Lower leg skin (tissue), 4 donors: ENCODE measurements around the gene HERC2. TPM values are rescaled to one million over a fixed set of nuclear protein-coding genes. Genes with fewer than 3 reads are reported as not detected.
"Not testable (repeated sequence)": the region's sequence is repeated elsewhere in the genome, so short reads cannot be mapped to it uniquely, and the experiment has no call there.

Experiments
- DNase-seq, 2 donors: peaks; one replicate each; pipeline ENCODE4 v3.0.0-alpha.2; 2019; ENCODE audit warnings: low spot score in 2 of 2
- H3K4me3 ChIP-seq: fragments of 200-600 bp; sonication (generic); 2 replicates; pipeline ENCODE4 v1.5.1; 2017; ENCODE audit warnings: mild to moderate bottlenecking, low read depth; ENCODE audit not compliant: poor library complexity, severe bottlenecking
- POLR2A ChIP-seq, 2 donors: fragments of 450-650 bp; IDR thresholded peaks; one replicate each; pipeline ENCODE4 v1.6.1; 2016 to 2017; ENCODE audit warnings: antibody characterized with exemption in 2 of 2, mild to moderate bottlenecking in 1 of 2, moderate library complexity in 1 of 2
- WGBS, 2 donors: methylation state at CpG; one replicate each; pipeline ENCODE4 v1.1.5; 2018; 5-methylcytosine and 5-hydroxymethylcytosine counted together
- intact Hi-C: fragments of 100-400 bp; cut with DNase I; formaldehyde crosslinking; loops from one replicate; pipeline ENCODE4 v1.15.0; 2023; ENCODE audit warnings: low total_unique reads
- total RNA-seq, 4 donors: library from RNA; depleted of rRNA; stranded (reverse); fragments of >200 nt; gene quantifications; one replicate each; pipeline ENCODE4 v1.1.0, GENCODE V29; 2016
- TF ChIP-seq, protein P1 (sequence below), 3 donors: fragments of 450-650 bp; IDR thresholded peaks; one replicate each; pipeline ENCODE4 v1.5.1; 2016; ENCODE audit warnings: antibody characterized with exemption in 3 of 3, mild to moderate bottlenecking in 3 of 3, moderate library complexity in 2 of 3

HERC2 gene
- total RNA-seq, 4 donors from 2014 or later: 33.3 to 57.0 (median 48.4) TPM

DNA sequence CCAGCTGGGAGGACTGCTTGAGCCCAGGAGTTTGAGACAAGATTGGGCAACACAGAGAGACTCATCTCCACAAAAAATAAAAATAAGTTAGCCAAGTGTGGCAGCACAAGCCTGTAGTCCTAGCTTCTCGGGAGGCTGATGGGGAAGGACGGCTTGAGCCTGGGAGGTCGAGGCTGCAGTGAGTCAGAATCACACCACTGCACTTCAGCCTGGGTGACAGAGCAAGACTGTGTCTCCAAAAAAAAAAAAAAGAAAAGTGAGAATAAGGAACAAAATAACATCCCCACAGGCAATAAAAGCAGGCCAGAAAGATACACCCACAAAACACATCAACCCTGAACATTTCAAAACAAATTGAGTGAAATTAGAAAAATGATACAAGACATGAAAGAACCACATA, 174.2 kb downstream of the HERC2 start:
- no peak overlapping the region for H3K4me3 ChIP-seq
- WGBS, 2 donors: 89 to 96% methylated on average over 3 of the region's 3 CpGs
- intact Hi-C loops: no loop called here
- TF ChIP-seq, protein P1, sequence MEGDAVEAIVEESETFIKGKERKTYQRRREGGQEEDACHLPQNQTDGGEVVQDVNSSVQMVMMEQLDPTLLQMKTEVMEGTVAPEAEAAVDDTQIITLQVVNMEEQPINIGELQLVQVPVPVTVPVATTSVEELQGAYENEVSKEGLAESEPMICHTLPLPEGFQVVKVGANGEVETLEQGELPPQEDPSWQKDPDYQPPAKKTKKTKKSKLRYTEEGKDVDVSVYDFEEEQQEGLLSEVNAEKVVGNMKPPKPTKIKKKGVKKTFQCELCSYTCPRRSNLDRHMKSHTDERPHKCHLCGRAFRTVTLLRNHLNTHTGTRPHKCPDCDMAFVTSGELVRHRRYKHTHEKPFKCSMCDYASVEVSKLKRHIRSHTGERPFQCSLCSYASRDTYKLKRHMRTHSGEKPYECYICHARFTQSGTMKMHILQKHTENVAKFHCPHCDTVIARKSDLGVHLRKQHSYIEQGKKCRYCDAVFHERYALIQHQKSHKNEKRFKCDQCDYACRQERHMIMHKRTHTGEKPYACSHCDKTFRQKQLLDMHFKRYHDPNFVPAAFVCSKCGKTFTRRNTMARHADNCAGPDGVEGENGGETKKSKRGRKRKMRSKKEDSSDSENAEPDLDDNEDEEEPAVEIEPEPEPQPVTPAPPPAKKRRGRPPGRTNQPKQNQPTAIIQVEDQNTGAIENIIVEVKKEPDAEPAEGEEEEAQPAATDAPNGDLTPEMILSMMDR (IDR thresholded peaks at IDR 0.05): no peak
- no peak for TF ChIP-seq POLR2A (IDR thresholded peaks at IDR 0.05)
- DNase-seq: no peak

DNA sequence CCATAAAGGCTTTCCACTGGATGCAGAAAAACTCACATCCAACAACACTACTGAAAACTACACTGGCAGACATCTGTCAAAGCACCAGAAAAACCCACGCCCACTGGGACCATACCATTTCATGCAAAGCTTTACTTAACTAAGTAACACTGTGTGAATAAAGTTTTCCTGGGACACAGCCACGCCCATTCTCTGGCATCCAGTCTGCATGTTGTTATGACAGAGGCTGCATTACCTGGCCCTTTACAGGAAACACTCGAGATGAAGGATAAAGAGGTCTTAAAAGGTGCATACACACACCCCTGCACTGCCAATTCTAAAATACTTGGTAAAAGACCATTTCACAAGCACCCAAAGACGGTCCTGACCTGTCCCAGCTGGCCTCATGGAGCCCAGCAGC, 176.6 kb downstream of the HERC2 start:
- WGBS, 2 donors: 78 to 82% methylated on average over 4 of the region's 4 CpGs
- DNase-seq, H3K4me3 ChIP-seq, intact Hi-C loops: not testable (repeated sequence)

DNA sequence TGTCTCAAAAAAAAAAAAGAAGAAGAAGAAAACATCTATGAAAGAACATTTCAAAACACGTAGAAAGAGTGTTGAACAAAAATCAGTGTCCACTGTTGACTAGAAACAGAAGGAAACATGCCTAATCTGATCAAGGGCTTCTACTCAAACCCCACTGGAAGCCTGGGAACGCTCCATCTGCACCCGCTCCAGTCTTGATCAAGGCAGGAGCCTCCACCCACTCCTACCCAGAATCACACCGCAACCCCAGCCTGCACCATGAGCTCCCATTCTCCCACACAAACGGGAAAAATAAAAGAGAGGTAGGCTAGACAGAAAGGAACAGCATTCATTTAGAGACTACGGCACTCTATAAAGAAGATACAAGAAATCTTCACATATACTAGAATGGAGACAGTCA, 181.9 kb downstream of the HERC2 start:
- no peak overlapping the region for H3K4me3 ChIP-seq
- no peak for DNase-seq
- intact Hi-C loops: no loop called here
- 96 to 97% methylated on average over 6 of the region's 6 CpGs for WGBS, 2 donors
- no peak for TF ChIP-seq POLR2A (IDR thresholded peaks at IDR 0.05)
- TF ChIP-seq, protein P1 (IDR thresholded peaks at IDR 0.05): no peak

DNA sequence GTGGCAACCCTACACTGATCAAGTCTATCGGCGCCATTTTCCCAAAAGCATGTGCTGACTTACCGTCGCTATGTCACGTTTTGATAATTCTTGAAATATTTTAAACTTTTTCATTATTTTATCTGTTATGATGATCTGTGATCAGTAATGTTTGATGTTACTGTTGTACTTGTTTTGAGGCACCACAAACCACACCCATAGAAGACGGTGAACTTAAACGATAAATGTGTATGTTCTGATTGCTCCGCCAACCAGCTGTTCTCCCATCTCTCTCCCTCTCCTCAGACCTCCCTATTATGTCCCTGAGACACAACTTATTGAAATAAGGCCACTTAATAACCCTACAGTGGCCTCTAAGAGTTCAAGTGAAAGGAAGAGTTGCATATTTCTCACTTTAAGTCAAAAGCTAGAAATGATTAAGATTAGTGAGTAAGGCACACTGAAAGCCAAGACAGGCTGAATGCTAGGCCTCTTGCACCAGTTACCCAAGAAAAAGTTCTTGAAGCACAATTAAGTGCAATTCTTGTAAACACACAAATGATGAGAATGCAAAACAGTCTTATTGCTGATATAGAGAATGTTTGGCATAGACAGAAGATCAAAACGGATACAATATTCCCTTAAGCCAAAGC, 184.5 kb downstream of the HERC2 start:
- intact Hi-C loops, H3K4me3 ChIP-seq: not testable (repeated sequence)
- DNase-seq: peak in 1 of 2 donors; percentile 13
- WGBS, 2 donors: 81 to 83% methylated on average over 9 of the region's 9 CpGs

DNA sequence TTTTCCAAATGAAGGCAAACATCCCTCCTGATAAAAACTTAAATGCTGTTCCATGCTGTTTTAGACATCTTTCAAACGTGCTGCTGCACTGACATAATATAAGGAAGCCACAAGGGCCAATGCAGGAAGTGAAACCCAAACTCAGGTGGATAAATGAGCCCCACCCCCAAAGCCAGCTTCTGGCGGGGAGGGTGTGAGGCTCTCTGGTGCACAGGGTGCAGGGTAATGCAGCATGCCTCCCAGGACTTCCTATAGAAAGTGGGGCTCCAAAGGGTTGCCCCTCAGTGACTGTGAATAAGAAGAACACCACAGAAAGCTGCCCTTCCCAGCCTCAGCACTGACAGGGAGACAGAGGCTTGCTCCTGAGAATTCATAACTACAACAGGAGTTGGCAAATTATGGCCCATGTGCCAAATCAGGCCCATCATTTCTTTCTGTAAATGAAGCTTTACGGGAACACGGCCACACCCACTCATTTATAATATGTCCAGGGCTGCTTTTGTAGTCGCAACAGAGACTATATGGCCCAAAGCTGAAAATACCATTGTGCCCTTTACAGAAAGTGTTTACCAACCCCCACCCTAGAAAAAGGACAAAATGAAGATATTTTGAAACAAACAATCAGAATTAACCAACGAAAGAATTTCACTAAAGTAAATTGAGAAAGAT, 185.6 kb downstream of the HERC2 start:
- peak in 1 of 2 donors; percentile 37 for DNase-seq
- WGBS, 2 donors: 73 to 76% methylated on average over 6 of the region's 6 CpGs
- H3K4me3 ChIP-seq, intact Hi-C loops: not testable (repeated sequence)

DNA sequence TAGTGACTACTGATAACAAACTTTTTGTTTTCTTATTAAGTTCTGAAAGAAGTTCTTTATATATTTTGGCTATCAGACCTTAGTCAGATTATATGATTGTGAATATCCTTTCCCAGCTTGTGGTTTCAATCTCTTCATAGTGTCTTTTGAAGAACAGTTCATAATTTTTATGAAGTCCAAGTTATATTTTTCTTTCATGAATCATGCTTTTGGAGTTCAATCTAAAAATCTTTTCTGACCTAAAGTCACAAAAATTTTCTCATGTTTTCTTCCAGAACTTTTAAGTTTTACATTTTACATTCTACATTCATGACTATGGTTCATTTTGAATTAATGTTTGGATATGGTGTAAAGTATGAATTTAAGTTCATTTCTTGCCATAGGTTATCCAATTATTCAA, 188.7 kb downstream of the HERC2 start:
- DNase-seq: no peak
- H3K4me3 ChIP-seq: no peak overlapping the region
- TF ChIP-seq POLR2A (IDR thresholded peaks at IDR 0.05): no peak
- TF ChIP-seq, protein P1 (IDR thresholded peaks at IDR 0.05): no peak
- intact Hi-C loops: no loop called here

DNA sequence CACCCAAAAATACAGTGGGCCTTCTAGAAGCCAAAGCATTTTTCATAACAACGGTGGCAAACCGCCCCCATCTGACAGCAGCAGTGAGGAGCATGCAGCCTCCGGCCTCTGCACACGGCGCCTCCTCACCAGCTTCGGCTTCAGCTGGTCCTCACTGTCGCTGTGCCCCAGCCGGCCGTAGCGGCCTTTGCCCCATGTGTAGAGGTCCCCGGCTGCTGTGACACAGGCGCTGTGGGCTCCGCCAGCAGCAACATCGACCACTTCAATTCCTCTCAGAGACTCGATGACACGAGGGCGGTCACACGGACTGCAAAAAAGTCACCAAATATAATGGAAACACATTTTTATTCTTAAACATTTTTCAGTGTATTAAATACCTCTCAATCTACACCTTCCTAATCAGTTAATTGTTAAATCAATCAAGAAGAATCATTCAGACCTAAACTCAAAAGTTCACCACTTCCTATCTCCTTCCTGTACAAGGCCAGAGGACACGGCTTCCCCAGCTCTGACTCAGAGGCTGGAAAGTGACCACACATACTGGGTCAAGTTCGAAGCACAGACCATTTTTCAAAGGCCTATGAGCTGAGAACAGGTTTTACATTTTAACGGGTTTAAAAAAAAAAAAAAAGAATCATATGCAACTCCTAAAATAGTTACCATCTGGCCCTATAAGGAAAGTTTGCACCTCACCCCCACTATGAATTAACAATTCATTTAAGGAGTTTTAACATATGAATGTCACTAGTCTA, 189.3 kb downstream of the HERC2 start:
- peak in 1 of 2 donors; percentile 56 for DNase-seq
- 84% methylated on average over 21 of the region's 21 CpGs for WGBS, 2 donors
- intact Hi-C loops: no loop called here

More for the DNA sequence above, 189.3 kb downstream of the HERC2 start:
- no peak overlapping the region for H3K4me3 ChIP-seq
- no peak for TF ChIP-seq POLR2A (IDR thresholded peaks at IDR 0.05)
- TF ChIP-seq, protein P1 (IDR thresholded peaks at IDR 0.05): no peak
